H1 (cell line): ENCODE data around the gene WDR44. TPM values are rescaled to one million over a fixed set of nuclear protein-coding genes. Genes with fewer than 3 reads are reported as not detected.

Experiments used
- CTCF ChIA-PET: fragments of 300-600 bp; sonication (Branson Sonifier 250); formaldehyde crosslinking; loops from one replicate; lab custom pipeline; 2021; ENCODE audit not compliant: partially characterized antibody; lab: Charles Lee
- POLR2A ChIA-PET: fragments of 300-600 bp; sonication (Branson Sonifier 250); formaldehyde crosslinking; loops from one replicate; lab custom pipeline; 2021; ENCODE audit warnings: inconsistent platforms; ENCODE audit not compliant: partially characterized antibody; lab: Charles Lee
- DNase-seq, 2 experiments: peaks; one replicate each; pipeline versions ENCODE4 v3.0.0 to v3.0.0-alpha.2; 2010 to 2022; ENCODE audit warnings: low spot score in 2 of 2, low read depth in 1 of 2, mixed read lengths in 1 of 2
- FAIRE-seq: peaks from 2 replicates; lab custom pipeline; 2011; peaks lifted over from hg19 to GRCh38; lab: Jason Lieb, UNC
- H2AFZ ChIP-seq: 2 replicates; pipeline ENCODE4 v1.8.1; 2012; ENCODE audit warnings: low read length, inconsistent platforms
- H2AK5ac ChIP-seq: 2 replicates; pipeline ENCODE4 v1.6.1; 2013; ENCODE audit warnings: low read depth, low read length
- H2BK120ac ChIP-seq: replicated peaks from 2 replicates; pipeline ENCODE3; 2013; ENCODE audit warnings: low read depth, low read length, inconsistent platforms
- H2BK12ac ChIP-seq: 2 replicates; pipeline ENCODE4 v1.6.1; 2013; ENCODE audit warnings: low read depth, low read length
- H2BK15ac ChIP-seq: 2 replicates; pipeline ENCODE4 v1.6.1; 2013; ENCODE audit warnings: low read length
- H2BK20ac ChIP-seq: 2 replicates; pipeline ENCODE4 v1.6.1; 2013; ENCODE audit warnings: low read length
- H2BK5ac ChIP-seq: 2 replicates; pipeline ENCODE4 v1.6.1; 2013; ENCODE audit warnings: low read depth, low read length
- H3K14ac ChIP-seq: 2 replicates; pipeline ENCODE4 v1.6.1; 2013; ENCODE audit warnings: inconsistent platforms; ENCODE audit not compliant: insufficient read length
- H3K18ac ChIP-seq: 2 replicates; pipeline ENCODE4 v1.6.1; 2013; ENCODE audit warnings: low read length; ENCODE audit errors: extremely low read depth
- H3K23ac ChIP-seq: 2 replicates; pipeline ENCODE4 v1.6.1; 2013; ENCODE audit warnings: inconsistent platforms; ENCODE audit not compliant: insufficient read length
- H3K23me2 ChIP-seq: 2 replicates; pipeline ENCODE4 v1.6.1; 2013; ENCODE audit warnings: low read depth, low read length
- H3K27ac ChIP-seq: 2 replicates; pipeline ENCODE4 v1.6.1; 2011; ENCODE audit warnings: low read depth, low read length, inconsistent platforms
- H3K27me3 ChIP-seq, 4 experiments: replicated peaks in 1 of 4; 1 replicate in 1 of 4; 2 replicates in 3 of 4; pipeline versions ENCODE4 v1.6.1 to v1.8.1; 2011 to 2013; ENCODE audit warnings: low read length in 3 of 4, mild to moderate bottlenecking in 3 of 4, inconsistent platforms in 2 of 4, mixed read lengths in 2 of 4, moderate library complexity in 1 of 4; ENCODE audit not compliant: control insufficient read depth in 3 of 4, insufficient read depth in 3 of 4; ENCODE audit errors: extremely low read depth in 1 of 4
- H3K36me3 ChIP-seq, 4 experiments: 2 replicates each; pipeline versions ENCODE4 v1.6.1 to v1.8.1; 2011 to 2013; ENCODE audit warnings: mild to moderate bottlenecking in 4 of 4, low read length in 3 of 4, moderate library complexity in 2 of 4, control low read depth in 1 of 4, inconsistent platforms in 1 of 4; ENCODE audit not compliant: insufficient read depth in 4 of 4, control insufficient read depth in 2 of 4
- H3K4ac ChIP-seq: replicated peaks from 2 replicates; pipeline ENCODE3; 2013; ENCODE audit warnings: low read length, low read depth, mixed read lengths, inconsistent platforms; ENCODE audit not compliant: insufficient read length
- H3K4me1 ChIP-seq, 4 experiments: replicated peaks in 1 of 4; 1 replicate in 1 of 4; 2 replicates in 3 of 4; pipeline versions ENCODE4 v1.6.1 to v1.8.1; 2011 to 2013; ENCODE audit warnings: low read length in 3 of 4, inconsistent platforms in 2 of 4, mixed read lengths in 1 of 4; ENCODE audit not compliant: insufficient read depth in 4 of 4, control insufficient read depth in 3 of 4
- H3K4me2 ChIP-seq, 2 experiments: 2 replicates each; pipeline versions ENCODE4 v1.6.1 to v1.8.1; 2011 to 2013; ENCODE audit warnings: low read depth in 2 of 2, low read length in 2 of 2, control low read depth in 1 of 2, inconsistent platforms in 1 of 2, mild to moderate bottlenecking in 1 of 2; ENCODE audit not compliant: insufficient read depth in 1 of 2
- H3K4me3 ChIP-seq, 4 experiments: fragments of 200-600, 300-600 bp in 1 of 4; sonication (generic), shearing (Covaris generic), sonication (Bioruptor Twin) in 1 of 4; 2 replicates each; pipeline versions ENCODE4 v1.5.1 to v1.8.1; 2011 to 2016; ENCODE audit warnings: low read length in 4 of 4, low read depth in 3 of 4, control low read depth in 2 of 4, inconsistent platforms in 2 of 4, mild to moderate bottlenecking in 2 of 4, mixed read lengths in 1 of 4, moderate library complexity in 1 of 4; ENCODE audit not compliant: insufficient read depth in 2 of 4; ENCODE audit errors: extremely low read depth in 1 of 4
- H3K56ac ChIP-seq: replicated peaks from 2 replicates; pipeline ENCODE3; 2013; ENCODE audit warnings: low read depth, mild to moderate bottlenecking, mixed read lengths, low read length, inconsistent platforms; ENCODE audit not compliant: insufficient read length
- H3K79me1 ChIP-seq: 2 replicates; pipeline ENCODE4 v1.6.1; 2013; ENCODE audit warnings: low read depth, low read length, control low read depth
- H3K79me2 ChIP-seq, 2 experiments: 2 replicates each; pipeline versions ENCODE4 v1.6.1 to v1.8.1; 2012 to 2013; ENCODE audit warnings: low read length in 2 of 2, mild to moderate bottlenecking in 2 of 2, inconsistent platforms in 1 of 2; ENCODE audit not compliant: insufficient read depth in 2 of 2, control insufficient read depth in 1 of 2
- H3K9ac ChIP-seq, 4 experiments: replicated peaks in 1 of 4; 1 replicate in 1 of 4; 2 replicates in 3 of 4; pipeline versions ENCODE4 v1.6.1 to v1.8.1; 2011 to 2013; ENCODE audit warnings: low read depth in 3 of 4, low read length in 3 of 4, control low read depth in 2 of 4, mild to moderate bottlenecking in 2 of 4, moderate library complexity in 2 of 4, inconsistent platforms in 1 of 4; ENCODE audit errors: extremely low read depth in 1 of 4
- H3K9me3 ChIP-seq, 2 experiments: 2 replicates each; pipeline versions ENCODE4 v1.6.1 to v1.8.1; 2012 to 2013; ENCODE audit warnings: mild to moderate bottlenecking in 2 of 2, moderate library complexity in 2 of 2, control low read depth in 1 of 2, inconsistent platforms in 1 of 2, low read depth in 1 of 2, low read length in 1 of 2, mixed read lengths in 1 of 2; ENCODE audit not compliant: insufficient read depth in 2 of 2
- H4K20me1 ChIP-seq, 2 experiments: replicated peaks in 1 of 2; 2 replicates each; pipeline versions ENCODE3 to v1.8.1; 2011 to 2013; ENCODE audit warnings: inconsistent platforms in 2 of 2, low read length in 2 of 2, mild to moderate bottlenecking in 1 of 2; ENCODE audit not compliant: insufficient read depth in 2 of 2, control insufficient read depth in 1 of 2
- H4K5ac ChIP-seq: 2 replicates; pipeline ENCODE4 v1.6.1; 2013; ENCODE audit warnings: low read length, low read depth, mixed read lengths, inconsistent platforms; ENCODE audit not compliant: insufficient read length
- H4K8ac ChIP-seq: 2 replicates; pipeline ENCODE4 v1.8.0; 2013; ENCODE audit warnings: mild to moderate bottlenecking, moderate library complexity, low read length, inconsistent platforms; ENCODE audit not compliant: insufficient read depth; ENCODE audit errors: extremely low read depth
- H4K91ac ChIP-seq: replicated peaks from 2 replicates; pipeline ENCODE3; 2013; ENCODE audit warnings: low read length, mixed read lengths, inconsistent platforms; ENCODE audit not compliant: insufficient read length
- CBX5 ChIP-seq: fragments of 300-800, 300-1000 bp; sonication (generic); IDR thresholded peaks from 2 replicates; pipeline ENCODE4 v1.7.1; 2016; ENCODE audit warnings: antibody characterized with exemption, low read length, low read depth
- EZH2 ChIP-seq: fragments of 200-600 bp; sonication (generic); IDR thresholded peaks from 2 replicates; pipeline ENCODE4 v1.7.1; 2012; ENCODE audit warnings: low read depth, mild to moderate bottlenecking, moderate library complexity, low read length, inconsistent platforms; ENCODE audit not compliant: severe bottlenecking
- ZNF274 ChIP-seq: IDR thresholded peaks from 2 replicates; pipeline ENCODE4 v1.7.0; 2012; ENCODE audit warnings: low read length, borderline replicate concordance; ENCODE audit errors: extremely low read depth
- WGBS, 2 experiments: shearing (Covaris generic) in 1 of 2; methylation state at CpG; one replicate each; pipeline versions ENCODE4 v1.1.6 to v1.1.7; 2013 to 2015; ENCODE audit warnings: low lambda C conversion rate in 2 of 2, mixed read lengths in 2 of 2, inconsistent platforms in 1 of 2, low coverage in 1 of 2, missing lambda C conversion rate in 1 of 2; ENCODE audit not compliant: insufficient replicate concordance in 2 of 2, insufficient coverage in 1 of 2, insufficient read length in 1 of 2; ENCODE audit errors: extremely low coverage in 1 of 2, missing lambda C conversion rate in 1 of 2; 5-methylcytosine and 5-hydroxymethylcytosine counted together
- polyA plus RNA-seq, 7 experiments: library from polyadenylated mRNA; depleted of rRNA in 3 of 7; stranded (reverse) in 5 of 7; unstranded in 2 of 7; fragments of >200 nt in 5 of 7; fragments of 200-250 nt in 2 of 7; gene quantifications; 1 replicate in 5 of 7; 2 replicates in 1 of 7; 4 replicates in 1 of 7; pipeline versions ENCODE4 v1.2.1 to v1.2.3, GENCODE V29; 2011 to 2013; ENCODE audit warnings: missing spikeins in 2 of 7, mixed read lengths in 2 of 7
- total RNA-seq: library from RNA; stranded (reverse); fragmentation: NEBNext Ultra II Directional; extraction: Animal tissue kit (Norgen Biotek cat#: 25700); gene quantifications from 2 replicates; pipeline ENCODE4 v1.2.1, GENCODE V29; 2021

Gene WDR44
- total and polyA plus RNA-seq, 2 of the 8 experiments (the other 6 are each of a cell fraction or from before 2014, with no cell fraction given), result 5.1 to 17.2 TPM

GRCh38 chrX:118368398-118368797 is 22.5 kb downstream of the WDR44 start:
- no peak overlapping the region for H4K91ac ChIP-seq
- CTCF ChIA-PET, result no interaction called here
- POLR2A ChIA-PET, result no interaction called here
- no peaks in the 10 kb centered on the region for H3K9me3 ChIP-seq
- H4K20me1 ChIP-seq, result no peaks in the 10 kb centered on the region
- no peak overlapping the region for H2BK5ac ChIP-seq
- H2BK20ac ChIP-seq, result no peak overlapping the region
- no peak overlapping the region for H3K18ac ChIP-seq
- no peak overlapping the region for H3K23ac ChIP-seq
- no peak overlapping the region for H2BK12ac ChIP-seq
- no peak overlapping the region for H3K4me2 ChIP-seq
- H3K4me3 ChIP-seq, result no peak overlapping the region
- peaks cover 0 to 42% of the 10 kb centered on the region in 2 experiments; a peak in 2 of 4 replicates for H3K79me2 ChIP-seq
- no peak overlapping the region for H2AK5ac ChIP-seq
- no peak overlapping the region for H3K27ac ChIP-seq
- no peaks in the 10 kb centered on the region for H3K27me3 ChIP-seq
- H3K9ac ChIP-seq, result no peak overlapping the region
- TF ChIP-seq CBX5 (no peak), EZH2 (no peak), ZNF274 (no peak)
- no peak overlapping the region for H3K14ac ChIP-seq
- DNase-seq, result no peak
- H2AFZ ChIP-seq, result no peak overlapping the region
- no peaks in the 10 kb centered on the region for H3K23me2 ChIP-seq
- no peak overlapping the region for H4K8ac ChIP-seq
- no peaks in the 10 kb centered on the region for H3K79me1 ChIP-seq
- no peak overlapping the region for H3K4ac ChIP-seq
- no peak for FAIRE-seq
- no peak overlapping the region for H2BK15ac ChIP-seq
- H3K56ac ChIP-seq, result no peak overlapping the region
- H3K36me3 ChIP-seq, result no peaks in the 10 kb centered on the region
- no peak overlapping the region for H2BK120ac ChIP-seq
- H3K4me1 ChIP-seq, result peaks cover 0 to under 1% (median 0%) of the 10 kb centered on the region in 4 experiments; a peak in 2 of 7 replicates
- no peak overlapping the region for H4K5ac ChIP-seq
- WGBS, 2 experiments, result 76% methylated on average over 2 of the region's 4 CpGs; no CpG with 5 or more reads in 1 of the 2 experiments
